HCT116 (cell line): Measurements from ENCODE around the gene GNG2. TPM values are rescaled to one million over a fixed set of nuclear protein-coding genes. Genes with fewer than 3 reads are reported as not detected.

Experiments
- ATAC-seq: fragments of 200-7000 bp; cut with Tn5 transposase; 2 replicates; pipeline ENCODE4 v1.9.1; 2020; ENCODE audit warnings: mild to moderate bottlenecking, moderate library complexity
- BruUV-seq: library from RNA; stranded (reverse); fragments of 400-500 nt; replicated peaks from 2 replicates; lab custom pipeline; 2021; lab: Mats Ljungman, UMichigan
- CTCF ChIA-PET: fragments of 300-600 bp; sonication (Branson Sonifier 250); formaldehyde crosslinking; loops from one replicate; lab custom pipeline; 2021; ENCODE audit warnings: antibody characterized with exemption; lab: Charles Lee
- POLR2A ChIA-PET: fragments of 300-600, 350-600 bp; sonication (Branson Sonifier 250); formaldehyde crosslinking; loops from one replicate; lab custom pipeline; 2021; ENCODE audit warnings: antibody characterized with exemption; lab: Charles Lee
- RAD21 ChIA-PET, 2 experiments: fragments of 300-600 bp; sonication (Branson Sonifier 250); formaldehyde crosslinking; loops; one replicate each; lab custom pipeline; 2023; ENCODE audit warnings: low total read pairs in 2 of 2; ENCODE audit not compliant: uncharacterized antibody in 2 of 2, unreplicated experiment in 2 of 2, low non-redundant PET in 1 of 2; lab: Charles Lee
- DNase-seq: peaks from one replicate; pipeline ENCODE4 v3.0.0-alpha.2; 2010; ENCODE audit warnings: low read depth, low spot score
- H2AFZ ChIP-seq: fragments of 200-600 bp; shearing (Covaris generic), sonication (generic); 2 replicates; pipeline ENCODE4 v1.6.1; 2017; ENCODE audit warnings: low read depth, mixed run types, mixed read lengths, antibody characterized with exemption, low read length; ENCODE audit not compliant: poor library complexity, severe bottlenecking
- H3K27ac ChIP-seq: 2 replicates; pipeline ENCODE4 v1.5.1; 2012; ENCODE audit warnings: low read depth, low read length
- H3K27me3 ChIP-seq: fragments of 200-600 bp; sonication (generic); 2 replicates; pipeline ENCODE4 v1.6.1; 2016; ENCODE audit warnings: mixed run types, low read length, mixed read lengths; ENCODE audit not compliant: insufficient read depth
- H3K36me3 ChIP-seq, 2 experiments: fragments of 200-500 bp in 1 of 2; fragments of 200-600 bp in 1 of 2; sonication (Bioruptor generic) in 1 of 2; sonication (generic) in 1 of 2; 2 replicates each; pipeline versions ENCODE4 v1.5.1 to v1.6.1; 2014 to 2016; ENCODE audit warnings: low read length in 2 of 2, inconsistent platforms in 1 of 2, mixed read lengths in 1 of 2, mixed run types in 1 of 2; ENCODE audit not compliant: insufficient read depth in 2 of 2, control insufficient read depth in 1 of 2
- H3K4me1 ChIP-seq, 2 experiments: fragments of 200-600 bp in 1 of 2; sonication (generic) in 1 of 2; 2 replicates each; pipeline versions ENCODE4 v1.5.1 to v1.6.1; 2012 to 2017; ENCODE audit warnings: low read length in 2 of 2, inconsistent platforms in 1 of 2, mild to moderate bottlenecking in 1 of 2, mixed read lengths in 1 of 2, mixed run types in 1 of 2, moderate library complexity in 1 of 2; ENCODE audit not compliant: insufficient read depth in 2 of 2, control insufficient read depth in 1 of 2
- H3K4me2 ChIP-seq: fragments of 200-600 bp; sonication (generic); 2 replicates; pipeline ENCODE4 v1.6.1; 2017; ENCODE audit warnings: mixed run types, low read length, mixed read lengths
- H3K4me3 ChIP-seq, 2 experiments: fragments of 200-600 bp in 1 of 2; sonication (generic) in 1 of 2; replicated peaks in 1 of 2; 2 replicates each; pipeline ENCODE4 v1.5.1; 2011 to 2016; ENCODE audit warnings: low read length in 2 of 2, control low read depth in 1 of 2, low read depth in 1 of 2, mild to moderate bottlenecking in 1 of 2, mixed read lengths in 1 of 2, mixed run types in 1 of 2
- H3K79me2 ChIP-seq: fragments of 200-600 bp; sonication (generic); 2 replicates; pipeline ENCODE4 v1.6.1; 2017; ENCODE audit warnings: mild to moderate bottlenecking, mixed run types, low read length, moderate library complexity, mixed read lengths; ENCODE audit not compliant: insufficient read depth
- H3K9ac ChIP-seq: fragments of 200-600 bp; sonication (generic); 2 replicates; pipeline ENCODE4 v1.6.1; 2016; ENCODE audit warnings: low read length, mixed read lengths
- H3K9me2 ChIP-seq: fragments of 200-600 bp; sonication (generic), shearing (Covaris generic); 2 replicates; pipeline ENCODE4 v1.6.1; 2017; ENCODE audit warnings: mixed run types, mild to moderate bottlenecking, moderate library complexity; ENCODE audit not compliant: insufficient read depth
- H3K9me3 ChIP-seq, 2 experiments: fragments of 200-500 bp in 1 of 2; fragments of 200-600 bp in 1 of 2; sonication (Bioruptor generic) in 1 of 2; sonication (generic) in 1 of 2; 2 replicates each; pipeline ENCODE4 v1.6.1; 2014 to 2017; ENCODE audit warnings: low read length in 2 of 2, mixed read lengths in 2 of 2, inconsistent platforms in 1 of 2, low read depth in 1 of 2, mild to moderate bottlenecking in 1 of 2, mixed run types in 1 of 2, moderate library complexity in 1 of 2; ENCODE audit not compliant: control insufficient read depth in 1 of 2, insufficient read depth in 1 of 2
- H4K20me1 ChIP-seq: fragments of 200-600 bp; sonication (generic), shearing (Covaris generic); 2 replicates; pipeline ENCODE4 v1.6.1; 2017; ENCODE audit warnings: mixed run types, mild to moderate bottlenecking, moderate library complexity; ENCODE audit not compliant: insufficient read depth
- EZH2phosphoT487 ChIP-seq: fragments of 200-600 bp; IDR thresholded peaks from 2 replicates; pipeline ENCODE4 v1.6.1; 2018; ENCODE audit warnings: antibody characterized with exemption, borderline replicate concordance
- POLR2A ChIP-seq: IDR thresholded peaks from 2 replicates; pipeline ENCODE4 v1.7.0; 2011; ENCODE audit warnings: borderline replicate concordance; ENCODE audit not compliant: insufficient read depth, insufficient read length; ENCODE audit errors: extremely low read depth
- POLR2AphosphoS5 ChIP-seq: IDR thresholded peaks from 2 replicates; pipeline ENCODE4 v1.6.1; 2011; ENCODE audit warnings: mild to moderate bottlenecking, low read depth, low read length, moderate library complexity
- RAD21 ChIP-seq: IDR thresholded peaks from 2 replicates; pipeline ENCODE4 v1.6.1; 2012; ENCODE audit warnings: low read depth, mild to moderate bottlenecking
- intact Hi-C: fragments of 100-400 bp; cut with micrococcal nuclease; formaldehyde crosslinking; loops from 2 replicates; pipeline ENCODE4 v1.10.0; 2022
- total RNA-seq: library from RNA; stranded (reverse); gene quantifications from one replicate; pipeline ENCODE4 v1.2.1, GENCODE V29; 2021; ENCODE audit not compliant: unreplicated experiment
- TF ChIP-seq, protein P1 (sequence below): IDR thresholded peaks from 2 replicates; pipeline ENCODE4 v1.6.1; 2011; ENCODE audit warnings: mild to moderate bottlenecking, low read length, moderate library complexity; ENCODE audit not compliant: insufficient replicate concordance; ENCODE audit errors: extremely low read depth
- TF ChIP-seq, protein P2 (sequence below): IDR thresholded peaks from 2 replicates; pipeline ENCODE4 v1.6.1; 2012
- TF ChIP-seq, protein P3 (sequence below): IDR thresholded peaks from 2 replicates; pipeline ENCODE4 v1.6.1; 2012

Gene GNG2
- total RNA-seq, 1 experiment from 2014 or later, result 0.74 TPM

GRCh38 chr14:51836417-51836816, 24.0 kb upstream of the GNG2 start:
- BruUV-seq, result no TSS peak
- ATAC-seq, result no peak
- RAD21 ChIA-PET, result no interaction called here

More at GRCh38 chr14:51836417-51836816, 24.0 kb upstream of the GNG2 start:
- no peak overlapping the region for H3K4me3 ChIP-seq
- no peaks in the 10 kb centered on the region for H3K79me2 ChIP-seq
- H3K9me3 ChIP-seq, result no peaks in the 10 kb centered on the region; a peak in 1 of 4 replicates
- no peaks in the 10 kb centered on the region for H3K27me3 ChIP-seq
- no peak for DNase-seq
- no peaks in the 10 kb centered on the region for H3K36me3 ChIP-seq
- no peak overlapping the region for H3K4me2 ChIP-seq
- POLR2A ChIA-PET, result no interaction called here
- no peak overlapping the region for H2AFZ ChIP-seq
- H3K4me1 ChIP-seq, result peaks cover 2 to 9% of the 10 kb centered on the region in 2 experiments; a peak in 3 of 4 replicates
- CTCF ChIA-PET, result no interaction called here
- no peak overlapping the region for H3K27ac ChIP-seq
- H3K9ac ChIP-seq, result no peak overlapping the region
- TF ChIP-seq, protein P1, sequence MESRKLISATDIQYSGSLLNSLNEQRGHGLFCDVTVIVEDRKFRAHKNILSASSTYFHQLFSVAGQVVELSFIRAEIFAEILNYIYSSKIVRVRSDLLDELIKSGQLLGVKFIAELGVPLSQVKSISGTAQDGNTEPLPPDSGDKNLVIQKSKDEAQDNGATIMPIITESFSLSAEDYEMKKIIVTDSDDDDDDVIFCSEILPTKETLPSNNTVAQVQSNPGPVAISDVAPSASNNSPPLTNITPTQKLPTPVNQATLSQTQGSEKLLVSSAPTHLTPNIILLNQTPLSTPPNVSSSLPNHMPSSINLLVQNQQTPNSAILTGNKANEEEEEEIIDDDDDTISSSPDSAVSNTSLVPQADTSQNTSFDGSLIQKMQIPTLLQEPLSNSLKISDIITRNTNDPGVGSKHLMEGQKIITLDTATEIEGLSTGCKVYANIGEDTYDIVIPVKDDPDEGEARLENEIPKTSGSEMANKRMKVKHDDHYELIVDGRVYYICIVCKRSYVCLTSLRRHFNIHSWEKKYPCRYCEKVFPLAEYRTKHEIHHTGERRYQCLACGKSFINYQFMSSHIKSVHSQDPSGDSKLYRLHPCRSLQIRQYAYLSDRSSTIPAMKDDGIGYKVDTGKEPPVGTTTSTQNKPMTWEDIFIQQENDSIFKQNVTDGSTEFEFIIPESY, result no peak
- TF ChIP-seq POLR2AphosphoS5 (no peak), EZH2phosphoT487 (no peak), RAD21 (no peak), POLR2A (no peak)
- TF ChIP-seq, protein P2, sequence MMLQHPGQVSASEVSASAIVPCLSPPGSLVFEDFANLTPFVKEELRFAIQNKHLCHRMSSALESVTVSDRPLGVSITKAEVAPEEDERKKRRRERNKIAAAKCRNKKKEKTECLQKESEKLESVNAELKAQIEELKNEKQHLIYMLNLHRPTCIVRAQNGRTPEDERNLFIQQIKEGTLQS, result no peak
- TF ChIP-seq, protein P3, sequence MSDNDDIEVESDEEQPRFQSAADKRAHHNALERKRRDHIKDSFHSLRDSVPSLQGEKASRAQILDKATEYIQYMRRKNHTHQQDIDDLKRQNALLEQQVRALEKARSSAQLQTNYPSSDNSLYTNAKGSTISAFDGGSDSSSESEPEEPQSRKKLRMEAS, result no peak
- TF ChIP-seq, all 23 proteins: peak for 0
- intact Hi-C loops, result no loop called here
- Histone ChIP-seq H3K9me2 (no peaks in the 10 kb centered on the region), H4K20me1 (no peaks in the 10 kb centered on the region)
